Testis (tissue), 2 donors: ENCODE data around the gene ROBO1.

ENCODE experiments used
- CTCF ChIP-seq, 3 experiments: fragments of 450-650 bp in 2 of 3; fragments of 200-600 bp in 1 of 3; sonication (generic) in 1 of 3; IDR thresholded peaks; one replicate each; pipeline ENCODE4 v1.5.1; 2016 to 2019; ENCODE audit warnings: antibody characterized with exemption in 3 of 3, mild to moderate bottlenecking in 2 of 3, moderate library complexity in 1 of 3
- POLR2A ChIP-seq: fragments of 450-650 bp; IDR thresholded peaks from one replicate; pipeline ENCODE4 v1.6.1; 2017; ENCODE audit warnings: antibody characterized with exemption, mild to moderate bottlenecking, moderate library complexity

GRCh38 chr3:79369306-79369705 is 398.5 kb downstream of the ROBO1 start:
- no peak for TF ChIP-seq CTCF (IDR thresholded peaks at IDR 0.05)
- TF ChIP-seq POLR2A: no peak
